Measurements from ENCODE around the gene DGCR2.
"Not testable (repeated sequence)": the region's sequence is repeated elsewhere in the genome, so short reads cannot be mapped to it uniquely, and the experiment has no call there.

GRCh38 chr22:19030889-19031252 lies 91.3 kb downstream of the DGCR2 start:
- TF ChIP-seq CTCF (conservative IDR thresholded peaks at IDR 0.05); ZFX (IDR thresholded peaks at IDR 0.05): not testable (repeated sequence)

Data from C4-2B (cell line).